Neural cell (in vitro differentiated cells): Measurements from ENCODE around the gene PSMB7.

Source experiments
- CTCF ChIP-seq: fragments of 450-650 bp; IDR thresholded peaks from 2 replicates; pipeline ENCODE4 v1.5.1; 2014; ENCODE audit warnings: antibody characterized with exemption, mild to moderate bottlenecking, moderate library complexity; ENCODE audit not compliant: poor library complexity, severe bottlenecking
- REST ChIP-seq: IDR thresholded peaks from 2 replicates; pipeline ENCODE4 v1.6.1; 2012; ENCODE audit warnings: borderline replicate concordance
- TAF1 ChIP-seq: IDR thresholded peaks from 2 replicates; pipeline ENCODE4 v1.6.1; 2012; ENCODE audit warnings: low read depth

GRCh38 chr9:124375726-124376125 is 39.5 kb downstream of the PSMB7 start:
- no peak for TF ChIP-seq CTCF
- TF ChIP-seq REST = no peak
- TF ChIP-seq TAF1 = no peak
